GM13977 (cell line): ENCODE data around the gene CCT3.

Source experiments
- DNase-seq: peaks from one replicate; pipeline ENCODE4 v3.0.0; 2012; ENCODE audit warnings: low spot score
- in situ Hi-C: fragments of 300-500 bp; cut with MboI; formaldehyde crosslinking; loops from one replicate; pipeline ENCODE4 v1.12.0; 2022; ENCODE audit warnings: low sequenced_read_pairs, low pct_unique_long_range_greater_than_20kb, mixed read lengths, inconsistent platforms; ENCODE audit not compliant: unreplicated experiment
- TF ChIP-seq, protein P1 (sequence below): IDR thresholded peaks from 2 replicates; pipeline ENCODE4 v1.5.1; 2012; ENCODE audit warnings: mild to moderate bottlenecking, control low read depth; ENCODE audit not compliant: insufficient read depth; ENCODE audit errors: extremely low read depth, missing control alignments

The CCT3 gene

DNA sequence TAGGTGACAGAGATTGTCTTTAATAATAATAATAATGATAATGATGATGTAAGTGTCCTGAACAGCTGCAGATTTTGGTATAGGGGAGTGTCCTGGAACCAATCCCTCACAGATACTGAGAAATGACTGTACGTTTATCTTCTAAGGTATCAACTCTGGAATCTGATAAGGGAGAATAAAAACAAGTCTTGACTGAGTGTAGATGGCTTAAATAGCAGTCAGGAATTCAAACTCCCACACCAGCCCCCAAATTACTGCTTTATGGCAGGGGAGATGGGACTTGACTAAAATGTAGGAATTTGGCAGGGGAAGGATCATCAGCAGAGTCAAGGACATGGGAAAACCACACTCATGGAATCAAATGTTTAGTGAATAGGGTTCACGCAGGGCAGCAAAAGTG lies 32.9 kb downstream of the CCT3 start:
- no peak for DNase-seq
- in situ Hi-C loops: no loop called here
- TF ChIP-seq, protein P1, sequence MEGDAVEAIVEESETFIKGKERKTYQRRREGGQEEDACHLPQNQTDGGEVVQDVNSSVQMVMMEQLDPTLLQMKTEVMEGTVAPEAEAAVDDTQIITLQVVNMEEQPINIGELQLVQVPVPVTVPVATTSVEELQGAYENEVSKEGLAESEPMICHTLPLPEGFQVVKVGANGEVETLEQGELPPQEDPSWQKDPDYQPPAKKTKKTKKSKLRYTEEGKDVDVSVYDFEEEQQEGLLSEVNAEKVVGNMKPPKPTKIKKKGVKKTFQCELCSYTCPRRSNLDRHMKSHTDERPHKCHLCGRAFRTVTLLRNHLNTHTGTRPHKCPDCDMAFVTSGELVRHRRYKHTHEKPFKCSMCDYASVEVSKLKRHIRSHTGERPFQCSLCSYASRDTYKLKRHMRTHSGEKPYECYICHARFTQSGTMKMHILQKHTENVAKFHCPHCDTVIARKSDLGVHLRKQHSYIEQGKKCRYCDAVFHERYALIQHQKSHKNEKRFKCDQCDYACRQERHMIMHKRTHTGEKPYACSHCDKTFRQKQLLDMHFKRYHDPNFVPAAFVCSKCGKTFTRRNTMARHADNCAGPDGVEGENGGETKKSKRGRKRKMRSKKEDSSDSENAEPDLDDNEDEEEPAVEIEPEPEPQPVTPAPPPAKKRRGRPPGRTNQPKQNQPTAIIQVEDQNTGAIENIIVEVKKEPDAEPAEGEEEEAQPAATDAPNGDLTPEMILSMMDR: no peak

DNA sequence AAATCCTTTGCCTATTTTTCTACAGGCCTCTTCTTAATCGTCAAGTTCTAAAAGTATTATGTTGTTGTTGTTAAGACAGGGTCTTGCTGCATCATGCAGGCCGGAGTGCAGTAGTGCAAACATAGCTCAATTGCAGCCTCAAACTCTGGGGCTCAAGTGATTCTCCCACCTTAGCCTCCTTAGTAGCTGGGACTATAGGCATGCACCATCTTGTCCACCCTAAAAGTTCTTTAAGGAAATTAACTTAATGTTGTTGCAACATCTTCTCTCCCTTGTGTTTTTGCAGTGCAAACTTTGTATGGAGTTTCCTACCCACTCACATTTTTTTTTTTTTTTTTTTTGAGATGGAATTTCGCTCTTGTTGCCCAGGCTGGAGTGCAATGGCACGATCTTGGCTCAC lies 34.9 kb downstream of the CCT3 start:
- in situ Hi-C loops: no loop called here
- DNase-seq: no peak
- TF ChIP-seq, protein P1: no peak

DNA sequence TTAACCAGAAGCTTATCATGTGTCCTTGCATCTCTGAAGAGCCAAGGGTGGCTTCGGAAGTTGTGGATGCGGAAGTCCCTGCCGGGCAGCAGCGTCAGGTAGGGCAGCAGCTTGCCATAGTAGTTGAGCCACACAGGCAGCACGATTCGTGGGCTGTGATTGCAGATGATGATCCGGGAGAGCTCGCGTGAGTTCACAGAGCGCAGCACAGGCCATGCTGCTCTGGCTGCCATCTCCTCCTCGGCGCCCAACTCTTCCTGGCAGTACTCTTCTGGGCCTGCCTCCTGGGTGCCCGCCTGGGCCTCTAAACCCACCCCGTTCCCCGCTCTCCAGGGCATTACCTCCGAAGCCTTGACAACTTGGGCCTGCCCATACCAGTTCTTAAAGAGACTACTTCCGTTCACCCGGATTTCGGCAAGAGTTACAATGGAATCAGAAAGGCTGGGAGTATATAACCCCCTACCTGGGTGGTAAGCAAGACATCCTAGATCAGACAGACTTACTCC lies 39.2 kb downstream of the CCT3 start, which contains the start of gene VHLL:
TSS of gene VHLL (minus strand) at position 456 of the 506 bp plus-strand sequence. CDS start at position 338, 118 bp downstream.
- DNase-seq: no peak
- TF ChIP-seq, protein P1: no peak
- in situ Hi-C loops: no loop called here

DNA sequence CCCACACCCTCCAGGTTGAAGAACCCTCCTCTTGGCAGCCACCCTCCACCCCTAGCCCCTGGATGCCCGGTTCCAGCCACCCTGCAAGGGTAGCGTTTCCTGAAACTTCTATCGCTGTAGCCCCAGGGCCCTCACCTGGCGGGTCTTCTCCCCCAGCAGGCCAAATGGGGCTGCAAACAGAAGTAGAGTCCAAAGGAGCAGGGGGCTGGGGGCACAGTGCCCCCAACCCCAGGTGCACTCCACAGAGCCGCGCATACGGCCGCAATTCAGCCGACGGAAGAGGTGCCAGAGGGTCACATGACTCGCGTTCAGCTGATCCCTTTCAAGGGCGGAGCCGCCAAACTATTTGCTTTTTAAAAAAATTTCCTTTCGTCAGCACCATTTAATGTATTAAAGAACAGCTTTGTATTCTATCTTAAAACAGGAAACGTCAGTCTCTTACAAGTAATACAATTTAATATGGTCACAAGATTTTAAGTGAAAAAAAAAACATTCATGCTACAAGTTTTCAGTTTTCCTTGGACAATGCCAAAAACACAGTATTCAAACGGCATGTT lies 42.6 kb downstream of the CCT3 start, which contains the start of gene GLMP:
TSS of gene GLMP (minus strand) at position 289 of the 557 bp plus-strand sequence. CDS start at position 255, 34 bp downstream.
- TF ChIP-seq, protein P1: no peak
- DNase-seq: peak; percentile 84
- in situ Hi-C loops: no loop called here

GRCh38 chr1:156293895-156294294 lies 44.2 kb downstream of the CCT3 start:
- TF ChIP-seq, protein P1: no peak
- in situ Hi-C loops: no loop called here
- DNase-seq: no peak

- no peak for DNase-seq
- in situ Hi-C loops: no loop called here
Measured at GRCh38 chr1:156293098-156293434, 45.0 kb downstream of the CCT3 start.

More at GRCh38 chr1:156293098-156293434, 45.0 kb downstream of the CCT3 start:
- TF ChIP-seq, protein P1: no peak
